HEK293 (cell line): ENCODE data around the gene SRCIN1.
A peak's percentile ranks its signal among the peaks of the same experiment; 100 is the strongest.
"Not testable (repeated sequence)": the region's sequence is repeated elsewhere in the genome, so short reads cannot be mapped to it uniquely, and the experiment has no call there.

Source experiments
- CTCF ChIA-PET: fragments of 350-600 bp; formaldehyde crosslinking; extraction: SDS; loops from one replicate; lab custom pipeline; 2021; ENCODE audit warnings: antibody characterized with exemption; lab: Yijun Ruan, JAX
- POLR2A ChIA-PET: fragments of 300-600 bp; formaldehyde crosslinking; extraction: SDS; loops from one replicate; lab custom pipeline; 2020; ENCODE audit warnings: antibody characterized with exemption, inconsistent platforms; lab: Yijun Ruan, JAX
- H3K27ac ChIP-seq: fragments of 200-500 bp; sonication (Bioruptor generic); 2 replicates; pipeline ENCODE4 v1.5.1; 2014; ENCODE audit warnings: low read depth, low read length, control low read depth, inconsistent platforms; ENCODE audit errors: extremely low read depth
- H3K36me3 ChIP-seq, 2 experiments: fragments of 200-500 bp in 1 of 2; sonication (Bioruptor generic) in 1 of 2; 1 replicate in 1 of 2; 2 replicates in 1 of 2; pipeline ENCODE4 v1.5.1; 2014 to 2017; ENCODE audit warnings: inconsistent platforms in 2 of 2, low read length in 2 of 2; ENCODE audit not compliant: control insufficient read depth in 2 of 2, insufficient read depth in 1 of 2
- H3K4me1 ChIP-seq: fragments of 200-500 bp; sonication (Bioruptor generic); 2 replicates; pipeline ENCODE4 v1.5.1; 2014; ENCODE audit warnings: mild to moderate bottlenecking, low read length, inconsistent platforms; ENCODE audit not compliant: control insufficient read depth, insufficient read depth
- H3K4me3 ChIP-seq: 2 replicates; pipeline ENCODE4 v1.5.1; 2011; ENCODE audit warnings: low read depth, mild to moderate bottlenecking, control low read depth, low read length, moderate library complexity
- H3K9me3 ChIP-seq: fragments of 200-500 bp; sonication (Bioruptor generic); 2 replicates; pipeline ENCODE4 v1.5.1; 2014; ENCODE audit warnings: low read depth, low read length, inconsistent platforms; ENCODE audit not compliant: control insufficient read depth, insufficient read depth
- EGR2 ChIP-seq: fragments of 450-650 bp; formaldehyde crosslinking; IDR thresholded peaks from 2 replicates; pipeline ENCODE4 v1.5.1; 2016; ENCODE audit warnings: low read depth, missing biosample characterization, missing genetic modification characterization
- SP7 ChIP-seq: fragments of 450-650 bp; formaldehyde crosslinking; IDR thresholded peaks from 2 replicates; pipeline ENCODE4 v1.5.1; 2016; ENCODE audit warnings: missing biosample characterization, missing genetic modification characterization
- ZFHX2 ChIP-seq: fragments of 450-650 bp; formaldehyde crosslinking; conservative IDR thresholded peaks from 2 replicates; pipeline ENCODE4 v1.5.1; 2016; ENCODE audit warnings: missing biosample characterization, missing genetic modification characterization
- ZNF133 ChIP-seq: fragments of 450-650 bp; formaldehyde crosslinking; IDR thresholded peaks from 2 replicates; pipeline ENCODE4 v1.5.1; 2016; ENCODE audit warnings: missing biosample characterization, missing genetic modification characterization
- ZNF140 ChIP-seq: fragments of 450-650 bp; formaldehyde crosslinking; IDR thresholded peaks from 2 replicates; pipeline ENCODE4 v1.5.1; 2016; ENCODE audit warnings: missing biosample characterization, missing genetic modification characterization
- ZNF214 ChIP-seq: fragments of 450-650 bp; formaldehyde crosslinking; IDR thresholded peaks from 2 replicates; pipeline ENCODE4 v1.5.1; 2017; ENCODE audit warnings: missing biosample characterization, mild to moderate bottlenecking, missing genetic modification characterization, borderline replicate concordance
- ZNF391 ChIP-seq: fragments of 450-650 bp; formaldehyde crosslinking; IDR thresholded peaks from 2 replicates; pipeline ENCODE4 v1.5.1; 2016; ENCODE audit warnings: low read depth, missing biosample characterization, missing genetic modification characterization, borderline replicate concordance
- ZNF701 ChIP-seq: fragments of 450-650 bp; formaldehyde crosslinking; IDR thresholded peaks from 2 replicates; pipeline ENCODE4 v1.5.1; 2016; ENCODE audit warnings: missing biosample characterization, missing genetic modification characterization
- ZSCAN30 ChIP-seq: fragments of 450-650 bp; IDR thresholded peaks from 2 replicates; pipeline ENCODE4 v1.5.1; 2018; ENCODE audit warnings: missing biosample characterization, mild to moderate bottlenecking, missing genetic modification characterization, moderate library complexity
- TF ChIP-seq, protein P1 (sequence below): fragments of 450-650 bp; formaldehyde crosslinking; optimal IDR thresholded peaks from 2 replicates; pipeline ENCODE3; 2016; ENCODE audit warnings: missing biosample characterization, mild to moderate bottlenecking, missing genetic modification characterization
- TF ChIP-seq, protein P2 (sequence below): fragments of 450-650 bp; formaldehyde crosslinking; IDR thresholded peaks from 2 replicates; pipeline ENCODE4 v1.5.1; 2016; ENCODE audit warnings: missing biosample characterization, missing genetic modification characterization
- TF ChIP-seq, protein P3 (sequence below): fragments of 450-650 bp; formaldehyde crosslinking; IDR thresholded peaks from 2 replicates; pipeline ENCODE4 v1.5.1; 2016; ENCODE audit warnings: missing biosample characterization, missing genetic modification characterization

Gene SRCIN1

DNA sequence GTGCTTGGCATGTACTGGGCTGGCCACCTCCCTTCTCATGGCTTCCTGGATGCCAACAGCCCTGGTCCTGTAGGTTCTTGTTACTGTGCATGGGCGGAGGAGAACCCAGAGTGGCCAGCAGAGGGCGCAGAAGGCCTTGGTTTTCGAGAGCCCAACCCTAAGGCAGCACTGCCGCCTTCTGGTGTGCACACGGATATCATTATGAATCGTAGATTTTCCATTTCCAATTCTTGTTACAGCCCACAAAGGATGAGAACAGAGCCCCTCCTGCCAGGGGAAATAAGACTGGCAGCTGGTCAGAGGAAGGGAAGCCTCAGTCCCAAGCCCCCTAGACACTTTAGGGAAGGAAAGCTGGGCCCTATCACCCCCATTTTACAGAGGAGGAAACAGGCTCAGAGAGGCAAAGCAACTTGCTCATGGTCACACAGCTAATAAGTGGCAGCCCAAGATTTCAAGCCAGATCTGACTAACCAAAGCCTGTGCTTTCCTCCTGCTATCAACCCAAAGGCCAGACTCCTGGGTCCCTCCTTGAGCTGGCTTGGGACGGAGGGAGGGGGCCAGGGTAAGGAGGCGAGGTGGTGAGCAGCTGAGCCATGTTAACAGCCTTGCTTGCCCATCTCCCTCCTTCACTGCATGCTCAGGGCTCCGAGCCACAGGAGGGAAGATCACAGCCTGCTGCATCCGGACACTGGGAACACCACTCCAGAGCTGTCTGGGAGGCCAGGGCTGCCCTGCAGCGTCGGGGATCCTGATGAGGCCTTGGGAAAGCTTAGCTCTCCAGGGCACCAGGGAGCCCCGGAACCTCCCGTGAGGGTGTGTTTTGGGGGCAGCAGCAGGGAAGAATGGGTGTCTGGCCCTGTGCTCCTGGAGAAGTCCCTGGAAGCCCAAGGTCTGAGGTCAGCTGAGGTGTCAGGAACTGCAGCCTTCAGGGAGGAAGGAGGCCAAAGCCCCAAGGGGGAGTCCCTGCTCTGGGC is 113.4 kb downstream of the SRCIN1 start (continued):
- TF ChIP-seq SP7 (peak; percentile 33; the same call in 1 of the 2 replicates), ZFHX2 (tag by site-specific recombination) (peak; percentile 43; the same call in 1 of the 2 replicates), ZNF391 (tag by site-specific recombination) (peak; percentile 32; the same call in 1 of the 2 replicates), ZSCAN30 (tag by site-specific recombination) (0 out of 2 replicates have a peak, but pooled peaks have one; percentile 33)
- TF ChIP-seq, protein P1, sequence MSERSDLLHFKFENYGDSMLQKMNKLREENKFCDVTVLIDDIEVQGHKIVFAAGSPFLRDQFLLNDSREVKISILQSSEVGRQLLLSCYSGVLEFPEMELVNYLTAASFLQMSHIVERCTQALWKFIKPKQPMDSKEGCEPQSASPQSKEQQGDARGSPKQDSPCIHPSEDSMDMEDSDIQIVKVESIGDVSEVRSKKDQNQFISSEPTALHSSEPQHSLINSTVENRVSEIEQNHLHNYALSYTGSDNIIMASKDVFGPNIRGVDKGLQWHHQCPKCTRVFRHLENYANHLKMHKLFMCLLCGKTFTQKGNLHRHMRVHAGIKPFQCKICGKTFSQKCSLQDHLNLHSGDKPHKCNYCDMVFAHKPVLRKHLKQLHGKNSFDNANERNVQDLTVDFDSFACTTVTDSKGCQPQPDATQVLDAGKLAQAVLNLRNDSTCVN (tag by site-specific recombination): peak; percentile 3
- TF ChIP-seq, protein P2, sequence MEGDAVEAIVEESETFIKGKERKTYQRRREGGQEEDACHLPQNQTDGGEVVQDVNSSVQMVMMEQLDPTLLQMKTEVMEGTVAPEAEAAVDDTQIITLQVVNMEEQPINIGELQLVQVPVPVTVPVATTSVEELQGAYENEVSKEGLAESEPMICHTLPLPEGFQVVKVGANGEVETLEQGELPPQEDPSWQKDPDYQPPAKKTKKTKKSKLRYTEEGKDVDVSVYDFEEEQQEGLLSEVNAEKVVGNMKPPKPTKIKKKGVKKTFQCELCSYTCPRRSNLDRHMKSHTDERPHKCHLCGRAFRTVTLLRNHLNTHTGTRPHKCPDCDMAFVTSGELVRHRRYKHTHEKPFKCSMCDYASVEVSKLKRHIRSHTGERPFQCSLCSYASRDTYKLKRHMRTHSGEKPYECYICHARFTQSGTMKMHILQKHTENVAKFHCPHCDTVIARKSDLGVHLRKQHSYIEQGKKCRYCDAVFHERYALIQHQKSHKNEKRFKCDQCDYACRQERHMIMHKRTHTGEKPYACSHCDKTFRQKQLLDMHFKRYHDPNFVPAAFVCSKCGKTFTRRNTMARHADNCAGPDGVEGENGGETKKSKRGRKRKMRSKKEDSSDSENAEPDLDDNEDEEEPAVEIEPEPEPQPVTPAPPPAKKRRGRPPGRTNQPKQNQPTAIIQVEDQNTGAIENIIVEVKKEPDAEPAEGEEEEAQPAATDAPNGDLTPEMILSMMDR (tag by site-specific recombination): peak; percentile 96

DNA sequence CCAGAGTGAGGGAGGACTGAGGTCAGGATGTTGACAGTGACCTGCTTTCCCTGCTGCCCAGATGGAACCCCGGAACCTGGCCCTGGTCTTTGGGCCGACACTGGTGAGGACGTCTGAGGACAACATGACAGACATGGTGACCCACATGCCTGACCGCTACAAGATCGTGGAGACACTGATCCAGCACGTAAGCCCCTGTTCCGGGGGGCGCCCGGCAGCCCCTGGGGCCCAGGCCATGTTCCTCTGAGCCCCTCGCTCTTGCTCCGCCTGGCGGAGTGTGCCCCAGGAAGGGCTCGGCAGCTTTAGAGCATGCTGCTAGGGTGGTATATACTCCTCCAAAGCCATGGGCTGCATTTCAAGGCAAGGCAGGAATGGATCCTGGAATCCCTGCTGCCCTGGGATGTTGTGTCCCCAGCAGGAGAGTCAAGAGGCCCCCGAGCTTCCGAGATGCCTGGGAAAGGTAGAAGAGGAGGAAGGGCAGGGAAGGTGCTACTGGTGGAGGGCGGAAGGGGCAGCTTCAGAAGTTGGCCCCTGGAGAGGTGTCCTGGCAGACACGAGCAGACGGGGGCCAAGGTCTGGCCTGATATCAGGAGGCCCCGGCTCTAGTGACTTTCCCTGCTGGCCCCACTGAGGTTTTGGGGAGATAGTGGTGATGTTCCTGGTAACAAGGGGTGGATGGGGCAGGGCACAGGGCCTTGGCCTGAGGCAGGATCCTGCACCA is 114.2 kb downstream of the SRCIN1 start:
- CTCF ChIA-PET: interaction anchor here (0.6 to 9.2 kb wide), 8 partner anchors 17 to 174 kb away, joined by 3 to 145 read pairs (median 5); no protein-coding TSS in a partner anchor

DNA sequence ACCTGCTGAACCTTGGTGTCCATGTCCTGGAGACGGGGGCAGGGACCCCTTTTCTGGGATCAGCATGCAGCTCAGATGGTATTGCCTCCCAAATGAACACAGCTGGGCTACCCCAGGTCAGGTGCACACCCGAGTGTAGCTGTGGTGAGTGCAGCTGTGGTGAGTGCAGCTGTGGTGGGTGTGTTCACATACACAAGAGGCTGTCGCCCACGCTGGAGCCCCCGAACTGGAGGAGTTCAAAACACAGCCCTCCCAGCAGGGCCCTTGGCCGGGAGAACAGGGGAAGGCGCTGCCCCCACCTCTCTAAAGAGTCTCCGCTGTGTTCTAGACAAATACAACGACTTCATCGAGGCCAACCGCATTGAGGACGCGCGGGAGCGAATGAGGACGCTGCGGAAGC is 116.0 kb downstream of the SRCIN1 start:
- POLR2A ChIA-PET, H3K4me3 ChIP-seq, H3K4me1 ChIP-seq, H3K9me3 ChIP-seq, H3K27ac ChIP-seq, H3K36me3 ChIP-seq: not testable (repeated sequence)
- CTCF ChIA-PET: interaction anchor here (0.6 to 9.2 kb wide), 6 partner anchors 34 to 840 kb away, joined by 3 to 145 read pairs (median 4); no protein-coding TSS in a partner anchor
- peak; percentile 30; the same call in 1 of the 2 replicates for TF ChIP-seq ZFHX2 (tag by site-specific recombination)
- peak; percentile 63 for TF ChIP-seq EGR2 (tag by site-specific recombination)

More for the DNA sequence above, 114.2 kb downstream of the SRCIN1 start:
- H3K4me3 ChIP-seq, H3K36me3 ChIP-seq, POLR2A ChIA-PET, H3K9me3 ChIP-seq, H3K4me1 ChIP-seq, H3K27ac ChIP-seq: not testable (repeated sequence)

DNA sequence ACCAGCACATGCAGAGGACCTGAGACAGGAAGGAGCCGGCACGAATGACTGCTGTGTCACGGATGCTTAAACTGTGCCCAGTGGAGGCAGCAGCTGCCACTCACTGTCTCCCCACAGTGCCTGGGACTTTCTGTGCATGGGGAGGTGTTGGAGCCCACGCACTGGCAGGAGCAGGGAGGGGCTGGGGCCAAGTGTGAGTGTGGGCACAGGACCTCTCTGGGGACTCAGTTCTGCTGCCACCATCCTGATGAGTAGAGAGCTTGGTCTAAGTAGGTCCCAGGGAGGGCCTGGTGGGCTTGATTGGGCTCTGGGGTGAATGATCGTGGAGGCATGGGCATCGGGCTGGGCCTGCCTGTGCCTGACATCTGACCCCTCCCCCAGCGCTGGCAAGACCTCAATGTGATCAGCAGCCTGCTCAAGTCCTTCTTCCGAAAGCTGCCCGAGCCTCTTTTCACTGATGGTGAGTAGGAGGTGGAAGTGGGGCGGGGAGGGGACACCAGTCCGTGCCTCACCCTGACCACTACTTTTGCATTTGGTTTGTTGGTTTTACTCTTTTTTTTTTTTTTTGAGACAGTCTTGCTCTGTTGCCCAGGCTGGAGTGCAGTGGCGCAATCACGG is 120.0 kb downstream of the SRCIN1 start:
- not testable (repeated sequence) for H3K4me3 ChIP-seq, H3K36me3 ChIP-seq, H3K27ac ChIP-seq, H3K9me3 ChIP-seq, H3K4me1 ChIP-seq
- ChIA-PET POLR2A (interaction anchor here (0.7 kb wide), 1 partner anchor 44 kb away, joined by 3 read pairs; no protein-coding TSS in a partner anchor), CTCF (interaction anchor here (0.6 to 9.2 kb wide), 19 partner anchors 10 to 180 kb away, joined by 3 to 145 read pairs (median 4); no protein-coding TSS in a partner anchor)

DNA sequence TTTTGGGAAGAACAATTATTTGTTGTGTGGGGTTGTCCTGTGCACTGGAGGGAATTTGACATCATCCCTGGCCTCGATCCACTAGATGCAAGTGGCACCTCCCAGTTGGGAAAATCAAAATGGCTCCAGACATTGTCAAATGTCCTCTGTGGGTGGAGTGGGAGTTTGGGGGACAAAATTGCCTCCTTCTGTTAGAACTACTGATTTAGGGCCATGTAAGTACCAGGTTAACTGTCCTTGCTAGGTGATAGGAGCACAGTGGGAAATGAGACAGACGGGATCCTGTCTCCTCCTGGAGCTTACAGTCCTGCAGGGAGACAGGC is 120.6 kb downstream of the SRCIN1 start:
- H3K4me1 ChIP-seq: no peaks in the 10 kb centered on the region
- CTCF ChIA-PET: interaction anchor here (0.6 to 9.2 kb wide), 16 partner anchors 30 to 181 kb away, joined by 3 to 145 read pairs (median 4); no protein-coding TSS in a partner anchor
- POLR2A ChIA-PET: no interaction called here
- no peaks in the 10 kb centered on the region for H3K36me3 ChIP-seq
- H3K27ac ChIP-seq: no peak overlapping the region
- H3K9me3 ChIP-seq: no peaks in the 10 kb centered on the region
- H3K4me3 ChIP-seq: no peak overlapping the region
- TF ChIP-seq ZNF701 (tag by site-specific recombination) (no peak), ZNF214 (no peak), ZFHX2 (tag by site-specific recombination) (peak; percentile 58; the same call in 1 of the 2 replicates), ZNF140 (no peak), ZNF133 (tag by site-specific recombination) (no peak)
- TF ChIP-seq, protein P3, sequence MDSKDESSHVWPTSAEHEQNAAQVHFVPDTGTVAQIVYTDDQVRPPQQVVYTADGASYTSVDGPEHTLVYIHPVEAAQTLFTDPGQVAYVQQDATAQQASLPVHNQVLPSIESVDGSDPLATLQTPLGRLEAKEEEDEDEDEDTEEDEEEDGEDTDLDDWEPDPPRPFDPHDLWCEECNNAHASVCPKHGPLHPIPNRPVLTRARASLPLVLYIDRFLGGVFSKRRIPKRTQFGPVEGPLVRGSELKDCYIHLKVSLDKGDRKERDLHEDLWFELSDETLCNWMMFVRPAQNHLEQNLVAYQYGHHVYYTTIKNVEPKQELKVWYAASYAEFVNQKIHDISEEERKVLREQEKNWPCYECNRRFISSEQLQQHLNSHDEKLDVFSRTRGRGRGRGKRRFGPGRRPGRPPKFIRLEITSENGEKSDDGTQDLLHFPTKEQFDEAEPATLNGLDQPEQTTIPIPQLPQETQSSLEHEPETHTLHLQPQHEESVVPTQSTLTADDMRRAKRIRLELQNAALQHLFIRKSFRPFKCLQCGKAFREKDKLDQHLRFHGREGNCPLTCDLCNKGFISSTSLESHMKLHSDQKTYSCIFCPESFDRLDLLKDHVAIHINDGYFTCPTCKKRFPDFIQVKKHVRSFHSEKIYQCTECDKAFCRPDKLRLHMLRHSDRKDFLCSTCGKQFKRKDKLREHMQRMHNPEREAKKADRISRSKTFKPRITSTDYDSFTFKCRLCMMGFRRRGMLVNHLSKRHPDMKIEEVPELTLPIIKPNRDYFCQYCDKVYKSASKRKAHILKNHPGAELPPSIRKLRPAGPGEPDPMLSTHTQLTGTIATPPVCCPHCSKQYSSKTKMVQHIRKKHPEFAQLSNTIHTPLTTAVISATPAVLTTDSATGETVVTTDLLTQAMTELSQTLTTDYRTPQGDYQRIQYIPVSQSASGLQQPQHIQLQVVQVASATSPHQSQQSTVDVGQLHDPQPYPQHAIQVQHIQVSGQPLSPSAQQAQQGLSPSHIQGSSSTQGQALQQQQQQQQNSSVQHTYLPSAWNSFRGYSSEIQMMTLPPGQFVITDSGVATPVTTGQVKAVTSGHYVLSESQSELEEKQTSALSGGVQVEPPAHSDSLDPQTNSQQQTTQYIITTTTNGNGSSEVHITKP: peak; percentile 49; the same call in 1 of the 2 replicates
